Lower leg skin (tissue), 3 donors: ENCODE measurements around the gene AHCYL1.

Source experiments
- CTCF ChIP-seq, 3 donors: fragments of 450-650 bp; IDR thresholded peaks; one replicate each; pipeline ENCODE4 v1.5.1; 2016; ENCODE audit warnings: antibody characterized with exemption in 3 of 3, mild to moderate bottlenecking in 3 of 3, moderate library complexity in 2 of 3
- POLR2A ChIP-seq, 2 donors: fragments of 450-650 bp; IDR thresholded peaks; one replicate each; pipeline ENCODE4 v1.6.1; 2016 to 2017; ENCODE audit warnings: antibody characterized with exemption in 2 of 2, mild to moderate bottlenecking in 1 of 2, moderate library complexity in 1 of 2

GRCh38 chr1:110002695-110003094 lies 18.1 kb downstream of the AHCYL1 start:
- no peak for TF ChIP-seq CTCF (IDR thresholded peaks at IDR 0.05)
- TF ChIP-seq POLR2A (IDR thresholded peaks at IDR 0.05): no peak
